GM12878 (cell line): Measurements from ENCODE around the gene ALPK1. TPM values are rescaled to one million over a fixed set of nuclear protein-coding genes. Genes with fewer than 3 reads are reported as not detected.
A peak's percentile ranks its signal among the peaks of the same experiment; 100 is the strongest.

Experiments
- ATF3 ChIP-seq: IDR thresholded peaks from 2 replicates; pipeline ENCODE4 v1.6.1; 2011; ENCODE audit warnings: low read depth, mild to moderate bottlenecking, low read length, moderate library complexity, borderline replicate concordance; ENCODE audit errors: extremely low read depth
- E2F4 ChIP-seq: IDR thresholded peaks from 2 replicates; pipeline ENCODE4 v1.6.1; 2012; ENCODE audit warnings: low read depth, low read length, improper control_type of control experiment
- ESRRA ChIP-seq: IDR thresholded peaks from 2 replicates; pipeline ENCODE4 v1.6.1; 2012; ENCODE audit warnings: mild to moderate bottlenecking, low read length, improper control_type of control experiment
- EZH2 ChIP-seq: IDR thresholded peaks from 2 replicates; pipeline ENCODE4 v1.6.1; 2012; ENCODE audit warnings: low read depth, mild to moderate bottlenecking, control low read depth, inconsistent platforms, low read length, borderline replicate concordance; ENCODE audit not compliant: control insufficient read depth
- FOXM1 ChIP-seq: IDR thresholded peaks from 2 replicates; pipeline ENCODE4 v1.6.1; 2012; ENCODE audit warnings: low read depth, mild to moderate bottlenecking, inconsistent platforms, low read length, moderate library complexity
- IRF4 ChIP-seq: IDR thresholded peaks from 2 replicates; pipeline ENCODE4 v1.6.1; 2011; ENCODE audit warnings: low read depth, low read length
- JUNB ChIP-seq: IDR thresholded peaks from 2 replicates; pipeline ENCODE4 v1.6.1; 2016; ENCODE audit warnings: antibody characterized with exemption, mild to moderate bottlenecking
- KAT2A ChIP-seq: conservative IDR thresholded peaks from 2 replicates; pipeline ENCODE4 v1.6.1; 2011; ENCODE audit warnings: low read depth, low read length; ENCODE audit not compliant: control insufficient read depth
- MEF2A ChIP-seq: IDR thresholded peaks from 2 replicates; pipeline ENCODE4 v1.6.1; 2011; ENCODE audit warnings: low read depth, mild to moderate bottlenecking, low read length, moderate library complexity; ENCODE audit not compliant: insufficient read depth
- MTA2 ChIP-seq: fragments of 450-650 bp; IDR thresholded peaks from 2 replicates; pipeline ENCODE4 v1.6.1; 2016; ENCODE audit warnings: low read depth, mild to moderate bottlenecking, moderate library complexity
- MYB ChIP-seq: fragments of 150-350 bp; IDR thresholded peaks from 2 replicates; pipeline ENCODE4 v1.6.1; 2014; ENCODE audit warnings: mild to moderate bottlenecking, low read depth, low read length, borderline replicate concordance
- NFXL1 ChIP-seq: fragments of 450-650 bp; IDR thresholded peaks from 2 replicates; pipeline ENCODE4 v1.6.1; 2017; ENCODE audit warnings: antibody characterized with exemption, mild to moderate bottlenecking, borderline replicate concordance
- NR2C2 ChIP-seq: IDR thresholded peaks from 2 replicates; pipeline ENCODE4 v1.6.1; 2011; ENCODE audit warnings: borderline replicate concordance, low read depth; ENCODE audit not compliant: control insufficient read depth, insufficient read length
- PAX8 ChIP-seq: fragments of 450-650 bp; IDR thresholded peaks from 2 replicates; pipeline ENCODE4 v1.6.1; 2017; ENCODE audit warnings: mild to moderate bottlenecking, moderate library complexity
- PBX3 ChIP-seq: IDR thresholded peaks from 2 replicates; pipeline ENCODE4 v1.6.1; 2011; ENCODE audit warnings: mild to moderate bottlenecking, low read depth, low read length, moderate library complexity; ENCODE audit not compliant: insufficient replicate concordance
- POU2F2 ChIP-seq: IDR thresholded peaks from 3 replicates; pipeline ENCODE4 v1.6.1; 2011; ENCODE audit warnings: low read depth, mild to moderate bottlenecking, low read length, borderline replicate concordance
- RAD21 ChIP-seq: IDR thresholded peaks from 2 replicates; pipeline ENCODE4 v1.6.1; 2011; ENCODE audit warnings: mild to moderate bottlenecking, low read depth, low read length, moderate library complexity; ENCODE audit not compliant: insufficient read depth
- REST ChIP-seq: IDR thresholded peaks from 2 replicates; pipeline ENCODE4 v1.6.1; 2012; ENCODE audit warnings: mild to moderate bottlenecking, low read depth, low read length
- SRF ChIP-seq, 2 experiments: IDR thresholded peaks; 2 replicates each; pipeline ENCODE4 v1.6.1; 2011; ENCODE audit warnings: low read depth in 2 of 2, low read length in 2 of 2, mild to moderate bottlenecking in 1 of 2, moderate library complexity in 1 of 2
- STAT1 ChIP-seq: fragments of 450-650 bp; conservative IDR thresholded peaks from 2 replicates; pipeline ENCODE4 v1.6.1; 2014; ENCODE audit warnings: antibody characterized with exemption, mild to moderate bottlenecking
- TBL1XR1 ChIP-seq: IDR thresholded peaks from 2 replicates; pipeline ENCODE4 v1.6.1; 2012; ENCODE audit warnings: low read depth, low read length, improper control_type of control experiment
- polyA plus RNA-seq, 11 experiments: library from polyadenylated mRNA; depleted of rRNA in 4 of 11; unstranded in 6 of 11; stranded (reverse) in 5 of 11; fragments of >200 nt; fragmentation: Nextera tagmentation in 4 of 11; fragmentation: Illumina TruSeq in 1 of 11; extraction: Ambion mirVana in 4 of 11; extraction: Trizol in 1 of 11; gene quantifications; 1 replicate in 1 of 11; 2 replicates in 10 of 11; pipeline versions ENCODE4 v1.2.1 to v1.2.3, GENCODE V29; 2011 to 2016; ENCODE audit warnings: inconsistent platforms in 2 of 11, missing spikeins in 2 of 11, low read depth in 1 of 11
- total RNA-seq, 4 experiments: library from RNA; depleted of rRNA in 3 of 4; stranded (reverse); fragments of >200 nt in 3 of 4; fragmentation: Illumina TruSeq in 1 of 4; extraction: Trizol in 1 of 4; gene quantifications; 2 replicates each; pipeline versions ENCODE4 v1.2.1 to v1.2.3, GENCODE V29; 2013 to 2021

Gene ALPK1
- total and polyA plus RNA-seq, 10 of the 15 experiments (the other 5 are each of a cell fraction or from before 2014, with no cell fraction given), result 8.5 to 32.3 (median 22.6) TPM

- TF ChIP-seq KAT2A (no peak), REST (no peak), POU2F2 (0 out of 3 replicates have a peak, but pooled peaks have one; percentile 53), MYB (peak; percentile 85; the same call in 1 of the 2 replicates), EZH2 (no peak), NFXL1 (no peak), ESRRA (no peak), PBX3 (no peak), STAT1 (no peak), RAD21 (no peak), SRF (IDR thresholded peaks at IDR 0.05; ENCODE audit: low read depth in 2 of 2, low read length in 2 of 2) (no peak), TBL1XR1 (no peak), NR2C2 (no peak), MTA2 (peak; percentile 89), MEF2A (peak; percentile 98), E2F4 (no peak), IRF4 (no peak), PAX8 (no peak), JUNB (peak; percentile 55), FOXM1 (no peak), ATF3 (no peak)
Observed at GRCh38 chr4:112279025-112279881, 17.9 kb upstream of the ALPK1 start (continued).
